Spleen (tissue), 7 donors: Measurements from ENCODE around the gene PVR.

Experiments
- CTCF ChIP-seq, 11 experiments: fragments of 200-600 bp in 7 of 11; fragments of 450-650 bp in 4 of 11; sonication (generic) in 4 of 11; IDR thresholded peaks in 8 of 11; conservative IDR thresholded peaks in 3 of 11; 1 replicate in 7 of 11; 2 replicates in 4 of 11; pipeline versions ENCODE4 v1.4.0 to v1.8.0; 2016 to 2021; ENCODE audit warnings: antibody characterized with exemption in 11 of 11, inconsistent platforms in 4 of 11, mild to moderate bottlenecking in 1 of 11
- POLR2AphosphoS5 ChIP-seq, 3 donors: sonication (generic); formaldehyde crosslinking; IDR thresholded peaks; one replicate each; pipeline ENCODE4 v1.5.1; 2017; ENCODE audit warnings: antibody characterized with exemption in 3 of 3
- donor health status: DM: no; HTN: no; CAD: no; lungs with moderate emphysema.
- donor health status: DM: no; HTN: no; CAD: no.
- donor health status: DM: no; HTN: no; CAD: no.

- TF ChIP-seq CTCF (IDR thresholded peaks at IDR 0.05 in 8 of 11, conservative IDR thresholded peaks at IDR 0.05 in 3 of 11) (no peak), POLR2AphosphoS5 (IDR thresholded peaks at IDR 0.05) (no peak)
These were observed 799 bp downstream of the PVR start for GRCh38 chr19:44644402-44645016.
